ENCODE data around the gene RPS6KA1. TPM values are rescaled to one million over a fixed set of nuclear protein-coding genes. Genes with fewer than 3 reads are reported as not detected.
A peak's percentile ranks its signal among the peaks of the same experiment; 100 is the strongest.

RPS6KA1 gene
- total and polyA plus RNA-seq, 2 of the 4 experiments (the other 2 are of a cell fraction), result 3.6 to 6.3 TPM

GRCh38 chr1:26602378-26602959 is 72.9 kb downstream of the RPS6KA1 start:
- Histone ChIP-seq H2AK9ac (replicated peaks; ENCODE audit: low read depth, low read length, poor library complexity) (no peak overlapping the region), H3K18ac (ENCODE audit: low read depth, low read length) (no peak overlapping the region), H4K20me1 (ENCODE audit: insufficient read depth, low read length) (no peaks in the 10 kb centered on the region), H3K56ac (ENCODE audit: extremely low read depth, insufficient read depth, low read length) (no peak overlapping the region), H2BK120ac (ENCODE audit: low read depth, low read length) (no peak overlapping the region), H4K91ac (ENCODE audit: insufficient read depth, low read depth, low read length) (no peak overlapping the region), H3K36me3 (ENCODE audit: control insufficient read depth, insufficient read depth, low read length) (no peaks in the 10 kb centered on the region), H2BK5ac (ENCODE audit: low read depth, low read length, poor library complexity, severe bottlenecking) (no peak overlapping the region), H3K9me3 (ENCODE audit: control insufficient read depth, insufficient read depth, low read length) (no peaks in the 10 kb centered on the region), H3K23ac (ENCODE audit: low read depth, low read length) (no peak overlapping the region), H2BK15ac (ENCODE audit: low read depth, low read length) (no peak overlapping the region), H3K4me1 (ENCODE audit: control insufficient read depth, insufficient read depth, low read length) (no peaks in the 10 kb centered on the region), H2AK5ac (ENCODE audit: low read depth, low read length) (no peak overlapping the region), H3K27ac (ENCODE audit: insufficient read depth, low read length) (no peak overlapping the region), H3K79me1 (ENCODE audit: low read depth in 1 of 2, low read length in 2 of 2) (no peaks in the 10 kb centered on the region), H3K4me3 (ENCODE audit: insufficient read depth, low read depth, low read length) (no peak overlapping the region), H3K4ac (ENCODE audit: low read depth, low read length) (no peak overlapping the region), H4K5ac (ENCODE audit: low read depth, low read length) (no peak overlapping the region), H3K9me1 (ENCODE audit: insufficient read depth, low read length) (no peaks in the 10 kb centered on the region), H2BK20ac (ENCODE audit: low read depth, low read length) (no peak overlapping the region), H3K9ac (ENCODE audit: low read depth, low read length) (no peak overlapping the region), H3K4me2 (ENCODE audit: low read depth, low read length) (no peak overlapping the region), H4K8ac (ENCODE audit: low read depth in 2 of 2, low read length in 2 of 2) (no peak overlapping the region), H3K14ac (replicated peaks; ENCODE audit: low read depth, low read length) (no peak overlapping the region), H2AFZ (replicated peaks; ENCODE audit: low read length, poor library complexity) (no peak overlapping the region), H3K27me3 (ENCODE audit: control insufficient read depth, insufficient read depth, low read length) (peaks cover 23% of the 10 kb centered on the region)
- ChIA-PET POLR2A (ENCODE audit: unreplicated experiment) (no interaction called here), CTCF (interaction anchor here (0.6 to 2.1 kb wide), 10 partner anchors 9 to 276 kb away, joined by 3 to 20 read pairs (median 3); partner anchors contain the start of gene PIGV)
- dilution Hi-C loops (cut with HindIII; ENCODE audit: low sequenced_read_pairs, unreplicated experiment) (no loop called here), intact Hi-C loops (cut with micrococcal nuclease) (loop anchor here (1.0 to 5.0 kb wide), 3 partner anchors 95 to 276 kb away; partner anchors contain the start of gene ARID1A), in situ Hi-C loops (cut with MboI; ENCODE audit: low sequenced_read_pairs) (loop anchor here (10.0 kb wide), 1 partner anchor 272 kb away; no protein-coding TSS in a partner anchor)
- peak; percentile 72 for ATAC-seq (ENCODE audit: low read depth)
- no CpG with 5 or more reads among the region's 2 CpGs for whole genome bisulfite sequencing, 2 experiments (ENCODE audit: extremely low coverage in 2 of 2, insufficient read length in 1 of 2)
- peak; percentile 68 for DNase-seq
- TF ChIP-seq USF2 (IDR thresholded peaks at IDR 0.05; ENCODE audit: low read depth, low read length) (no peak), MAZ (IDR thresholded peaks at IDR 0.05; ENCODE audit: borderline replicate concordance, low read depth, low read length) (no peak), CTCF (conservative IDR thresholded peaks at IDR 0.05; ENCODE audit: low read depth, low read length) (peak; percentile 95), RCOR1 (IDR thresholded peaks at IDR 0.05; ENCODE audit: insufficient replicate concordance, low read length) (no peak), ELK1 (IDR thresholded peaks at IDR 0.05; ENCODE audit: borderline replicate concordance, low read depth, low read length) (no peak), MXI1 (IDR thresholded peaks at IDR 0.05; ENCODE audit: borderline replicate concordance, low read depth, low read length) (no peak), CHD1 (IDR thresholded peaks at IDR 0.05; ENCODE audit: low read depth, low read length) (no peak), RFX5 (IDR thresholded peaks at IDR 0.05; ENCODE audit: low read depth, low read length) (no peak), FOS (IDR thresholded peaks at IDR 0.05; ENCODE audit: low read depth, low read length) (no peak), RAD21 (IDR thresholded peaks at IDR 0.05; ENCODE audit: low read length) (peak; percentile 97), SMC3 (IDR thresholded peaks at IDR 0.05; ENCODE audit: low read depth, low read length) (peak; percentile 98), BHLHE40 (IDR thresholded peaks at IDR 0.05; ENCODE audit: low read depth, low read length) (no peak), CEBPB (IDR thresholded peaks at IDR 0.05; ENCODE audit: low read depth, low read length) (no peak), NFE2L2 (IDR thresholded peaks at IDR 0.05; ENCODE audit: low read depth, low read length) (no peak), MAFK (IDR thresholded peaks at IDR 0.05; ENCODE audit: low read depth, low read length) (no peak), POLR2A (IDR thresholded peaks at IDR 0.05; ENCODE audit: low read depth, low read length) (no peak)
- BruUV-seq (replicated peaks), result no TSS peak
